ENCODE results near the gene FER1L5.

DNA sequence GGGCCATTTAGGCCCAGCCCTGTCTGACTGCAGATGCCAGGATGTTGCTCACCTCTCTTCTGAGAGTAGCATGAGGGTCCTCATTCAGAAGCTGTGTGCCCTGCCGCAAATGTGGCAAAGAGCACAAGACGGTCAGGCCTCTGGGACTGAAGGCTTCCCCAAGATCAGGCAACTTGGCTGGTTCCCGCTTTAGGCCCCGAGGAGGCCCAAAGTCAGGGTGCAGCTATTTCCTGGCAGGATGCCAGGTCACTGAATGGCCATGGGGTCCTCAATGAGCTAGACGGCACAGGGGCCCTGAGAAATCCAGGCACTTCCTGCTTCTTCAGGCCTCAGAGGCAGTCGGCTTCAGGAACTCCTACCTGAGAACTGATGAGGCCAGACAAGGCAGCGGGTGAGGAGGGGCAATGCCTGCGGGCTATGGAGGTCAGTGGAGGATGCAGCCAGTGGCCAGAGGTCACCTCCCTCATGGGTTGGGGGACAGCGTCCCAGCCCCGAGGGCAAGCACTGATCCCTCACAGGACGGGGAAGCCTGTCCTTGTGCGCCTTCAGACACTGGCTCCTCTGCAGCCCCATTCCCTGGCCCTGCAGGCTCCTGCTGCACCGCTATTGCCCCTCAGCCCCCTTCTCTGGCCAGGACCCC is 52.4 kb downstream of the FER1L5 start:
- TF ChIP-seq, protein P1, sequence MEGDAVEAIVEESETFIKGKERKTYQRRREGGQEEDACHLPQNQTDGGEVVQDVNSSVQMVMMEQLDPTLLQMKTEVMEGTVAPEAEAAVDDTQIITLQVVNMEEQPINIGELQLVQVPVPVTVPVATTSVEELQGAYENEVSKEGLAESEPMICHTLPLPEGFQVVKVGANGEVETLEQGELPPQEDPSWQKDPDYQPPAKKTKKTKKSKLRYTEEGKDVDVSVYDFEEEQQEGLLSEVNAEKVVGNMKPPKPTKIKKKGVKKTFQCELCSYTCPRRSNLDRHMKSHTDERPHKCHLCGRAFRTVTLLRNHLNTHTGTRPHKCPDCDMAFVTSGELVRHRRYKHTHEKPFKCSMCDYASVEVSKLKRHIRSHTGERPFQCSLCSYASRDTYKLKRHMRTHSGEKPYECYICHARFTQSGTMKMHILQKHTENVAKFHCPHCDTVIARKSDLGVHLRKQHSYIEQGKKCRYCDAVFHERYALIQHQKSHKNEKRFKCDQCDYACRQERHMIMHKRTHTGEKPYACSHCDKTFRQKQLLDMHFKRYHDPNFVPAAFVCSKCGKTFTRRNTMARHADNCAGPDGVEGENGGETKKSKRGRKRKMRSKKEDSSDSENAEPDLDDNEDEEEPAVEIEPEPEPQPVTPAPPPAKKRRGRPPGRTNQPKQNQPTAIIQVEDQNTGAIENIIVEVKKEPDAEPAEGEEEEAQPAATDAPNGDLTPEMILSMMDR (IDR thresholded peaks at IDR 0.05): no peak
- TF ChIP-seq POLR2AphosphoS5 (IDR thresholded peaks at IDR 0.05): no peak
